Measurements from ENCODE around the gene MMP24OS.

Gene MMP24OS

DNA sequence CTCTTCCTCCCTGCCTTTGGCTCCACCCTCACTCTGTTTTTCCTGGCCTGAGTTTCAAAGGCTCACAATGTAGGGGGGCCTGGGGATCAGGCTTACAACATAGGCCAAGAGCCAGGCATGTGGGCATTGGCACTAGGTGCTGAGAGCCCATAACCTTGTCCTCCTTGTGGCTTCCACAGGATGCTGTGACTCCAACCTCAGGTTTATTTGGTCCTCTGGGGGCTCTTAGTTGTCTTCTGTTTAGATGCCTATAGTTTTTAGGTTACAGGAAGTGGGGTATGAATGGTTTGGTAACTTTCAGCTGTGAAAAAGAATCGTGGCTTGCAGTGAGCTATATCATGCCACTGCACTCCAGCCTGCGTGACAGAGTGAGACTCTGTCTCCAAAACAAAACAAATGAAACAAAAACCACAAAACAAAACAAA lies 25.9 kb downstream of the MMP24OS start:
- no peak for DNase-seq (ENCODE audit: low read depth)

DNA sequence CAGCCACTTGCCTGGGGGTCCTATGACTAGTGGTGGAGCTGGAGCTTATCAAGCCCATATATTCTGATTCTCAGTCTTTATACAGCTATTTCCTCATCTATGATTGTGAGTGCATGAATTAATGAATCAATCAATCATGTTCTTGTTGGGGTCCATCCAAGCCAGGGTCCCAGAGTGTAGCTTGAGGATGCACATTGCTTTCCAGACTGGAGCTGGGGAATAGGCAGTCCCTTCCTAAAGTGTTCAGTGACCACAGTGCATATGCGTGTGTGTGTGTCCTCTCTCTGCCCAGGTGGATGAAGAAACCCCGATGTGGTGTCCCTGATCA lies 26.3 kb downstream of the MMP24OS start:
- no peak for DNase-seq (ENCODE audit: low read depth)

DNA sequence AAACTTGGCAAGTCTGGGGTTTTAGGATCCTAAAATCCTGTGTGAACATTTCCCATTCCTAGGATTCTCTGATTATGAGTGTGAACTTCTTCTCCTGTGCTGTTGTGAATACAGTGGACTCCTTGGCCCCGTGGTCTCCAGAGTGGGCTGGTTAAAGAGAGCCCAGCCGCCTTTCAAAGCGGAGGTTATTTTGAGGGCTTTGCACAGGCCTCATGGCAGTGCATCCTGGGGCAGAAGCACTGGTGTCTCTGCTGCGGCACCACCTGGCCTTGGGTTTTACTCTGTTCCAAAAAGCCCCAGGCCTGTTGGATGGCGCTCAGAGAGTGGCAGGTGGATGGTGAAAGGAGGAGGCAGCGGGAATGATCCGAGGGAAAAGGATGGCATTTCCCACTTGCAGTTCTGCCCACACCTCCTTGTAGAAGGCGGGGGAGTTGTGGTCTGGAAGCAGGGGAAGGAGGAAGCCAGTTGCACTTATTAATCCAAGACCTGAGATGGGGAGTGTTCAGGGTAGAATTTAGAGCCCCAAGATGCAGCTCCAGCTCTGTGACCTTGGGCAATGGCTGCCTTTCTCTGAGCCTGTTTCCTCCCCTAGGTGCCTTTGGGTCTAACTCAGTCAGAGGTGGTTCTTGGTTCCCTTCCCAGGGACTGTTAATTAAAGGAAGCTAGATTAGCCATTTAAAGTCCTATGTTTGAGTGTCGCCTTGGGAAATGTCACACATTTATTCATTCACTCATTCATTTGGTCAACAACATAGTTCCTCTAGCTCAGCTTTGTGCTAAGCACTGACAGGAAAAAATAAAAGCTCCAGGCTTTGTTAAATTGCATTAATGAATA lies 29.1 kb downstream of the MMP24OS start:
- no peak for DNase-seq (ENCODE audit: low read depth)

DNA sequence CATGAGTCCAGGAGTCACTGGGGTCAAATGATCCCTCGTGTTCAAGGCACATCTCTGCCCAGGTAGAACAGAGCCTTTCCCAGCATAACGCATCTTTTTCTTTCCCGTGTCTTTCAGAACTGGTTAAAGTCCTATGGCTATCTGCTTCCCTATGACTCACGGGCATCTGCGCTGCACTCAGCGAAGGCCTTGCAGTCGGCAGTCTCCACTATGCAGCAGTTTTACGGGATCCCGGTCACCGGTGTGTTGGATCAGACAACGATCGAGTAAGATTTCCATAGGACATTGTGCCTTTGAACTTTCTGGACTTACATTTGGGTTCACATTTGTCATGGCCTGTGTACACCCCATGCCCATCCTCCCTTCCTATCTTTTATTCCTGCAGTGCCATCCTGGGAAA lies 31.2 kb downstream of the MMP24OS start:
- DNase-seq (ENCODE audit: low read depth), result no peak

DNA sequence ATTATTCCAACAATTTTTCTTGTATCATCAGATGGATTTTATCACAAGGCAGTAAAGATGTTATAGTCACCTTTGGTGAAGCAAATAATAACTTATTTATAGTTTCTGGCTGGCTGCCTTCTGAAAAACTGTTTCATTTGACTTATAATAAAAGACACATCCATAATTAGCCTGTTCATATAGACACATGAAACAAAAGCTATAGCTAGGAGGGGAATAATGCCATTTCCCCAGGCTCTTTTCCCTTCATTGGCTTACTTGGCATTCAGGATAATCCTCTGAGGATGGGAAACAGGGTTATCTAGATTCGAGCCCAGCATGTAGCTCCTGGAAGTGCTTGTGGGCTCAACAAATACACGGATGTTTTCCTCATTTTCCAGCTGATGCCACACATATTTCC lies 33.9 kb downstream of the MMP24OS start:
- no peak for DNase-seq (ENCODE audit: low read depth)

DNA sequence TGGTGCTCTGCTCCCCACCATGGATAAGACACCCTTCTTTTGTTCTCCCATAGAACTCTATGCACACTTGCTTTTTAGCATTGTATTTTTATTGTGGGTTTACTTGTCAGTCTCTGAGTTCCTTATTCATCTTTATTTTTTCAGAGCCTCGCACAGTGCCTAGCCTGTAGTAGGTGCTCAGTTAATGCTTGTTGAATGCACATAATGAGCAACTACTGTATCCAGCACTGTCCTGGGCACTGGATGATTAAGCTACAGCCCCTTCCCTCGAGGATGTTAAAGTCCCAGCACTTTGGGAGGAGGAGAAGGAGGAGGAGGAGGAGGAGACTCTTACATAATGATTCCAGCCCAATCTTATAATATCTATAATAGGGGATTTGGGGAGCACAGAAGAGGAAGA lies 34.6 kb downstream of the MMP24OS start:
- DNase-seq (ENCODE audit: low read depth), result no peak

DNA sequence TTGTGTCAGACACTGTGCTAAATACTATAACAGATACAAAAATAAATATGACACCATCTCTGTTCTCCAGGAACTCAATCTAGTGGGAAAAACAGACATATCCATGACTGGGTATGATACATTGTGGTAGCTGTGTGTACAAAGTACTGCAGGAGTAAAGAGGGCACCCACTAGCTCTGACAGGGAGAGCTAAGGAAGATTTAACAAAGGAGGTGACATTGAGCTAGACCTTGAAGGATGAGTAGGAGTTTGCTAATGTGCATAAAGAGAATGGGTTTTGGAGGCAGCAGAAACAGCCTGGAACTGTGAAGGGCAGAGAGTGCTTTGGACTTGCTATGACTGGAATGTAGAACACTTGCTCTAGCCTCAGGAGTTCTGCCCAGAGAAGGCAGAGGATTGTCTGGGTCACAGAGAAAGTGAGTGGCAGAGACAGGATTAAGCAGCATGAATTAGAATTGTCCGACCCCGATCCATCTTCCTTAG lies 37.1 kb downstream of the MMP24OS start:
- DNase-seq (ENCODE audit: low read depth), result no peak

DNA sequence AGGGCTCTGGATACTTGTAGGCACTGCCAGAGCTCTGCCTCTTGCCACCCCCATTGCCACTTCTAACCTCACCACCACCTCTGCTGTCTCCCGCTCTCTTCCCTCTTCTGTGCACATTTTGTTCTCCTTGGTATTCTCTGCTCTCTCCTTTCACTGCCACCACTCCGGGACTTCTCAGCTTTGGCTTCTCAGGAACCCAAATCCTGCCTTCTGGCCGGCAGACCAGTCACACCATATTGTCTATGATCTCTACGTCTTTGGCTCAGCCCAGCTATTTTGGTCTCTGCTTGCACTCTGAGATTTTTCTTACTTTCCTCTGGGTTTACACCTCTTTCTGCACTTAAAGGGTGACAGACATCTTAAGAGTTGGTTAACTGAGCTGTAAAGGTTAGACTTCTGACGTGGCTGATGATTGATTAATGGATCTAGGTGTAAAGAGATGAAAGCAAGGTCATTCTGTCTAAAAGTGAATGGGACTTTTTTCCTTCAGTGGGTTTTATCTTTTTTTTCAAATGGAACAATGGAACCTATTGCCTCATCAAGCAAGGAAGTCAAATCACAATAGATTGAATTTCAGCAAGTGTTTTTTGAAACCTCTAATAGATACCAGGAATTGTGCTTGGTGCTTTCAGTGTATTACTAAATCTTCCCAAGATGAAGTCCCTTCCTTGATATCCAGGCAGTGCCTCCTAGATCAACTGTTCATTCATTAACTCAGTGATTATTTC lies 37.7 kb downstream of the MMP24OS start:
- no peak for DNase-seq (ENCODE audit: low read depth)

DNA sequence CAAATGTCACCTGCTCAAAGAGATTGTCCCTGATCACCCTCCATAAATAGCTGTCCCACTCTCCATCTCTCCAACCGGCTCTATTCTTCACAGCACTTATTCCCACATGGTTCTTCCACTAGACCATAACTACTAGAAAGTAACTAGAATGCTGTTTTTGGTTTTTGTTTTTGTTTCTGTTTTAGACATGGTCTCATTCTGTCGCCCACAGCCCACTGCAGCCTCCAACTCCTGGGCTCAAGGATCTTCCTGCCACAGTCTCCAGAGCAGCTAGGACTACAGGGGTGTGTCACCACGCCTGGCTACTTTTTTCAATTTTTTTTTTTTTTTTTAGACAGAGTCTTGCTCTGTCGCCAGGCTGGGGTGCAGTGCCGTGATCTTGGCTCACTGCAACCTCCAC lies 39.2 kb downstream of the MMP24OS start:
- no peak for DNase-seq (ENCODE audit: low read depth)

DNA sequence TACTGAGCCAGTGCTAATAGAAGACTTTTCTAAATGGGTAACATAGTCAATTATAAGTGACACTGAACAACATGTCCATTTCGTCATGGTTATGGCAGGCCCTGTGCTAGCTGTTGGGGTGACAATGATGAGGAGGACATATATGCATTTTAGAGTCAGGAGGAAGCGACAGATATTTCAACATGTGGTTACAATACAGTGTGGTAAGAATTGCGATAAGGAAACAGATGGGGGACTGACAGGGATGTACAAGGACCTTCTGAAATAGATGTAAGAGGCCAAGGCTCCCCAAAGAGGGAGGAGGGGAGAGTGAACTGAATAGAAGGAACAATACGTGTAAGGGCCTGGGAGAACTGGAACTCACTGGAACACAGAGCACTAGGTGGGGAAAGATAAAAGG lies 39.8 kb downstream of the MMP24OS start:
- no peak for DNase-seq (ENCODE audit: low read depth)

DNA sequence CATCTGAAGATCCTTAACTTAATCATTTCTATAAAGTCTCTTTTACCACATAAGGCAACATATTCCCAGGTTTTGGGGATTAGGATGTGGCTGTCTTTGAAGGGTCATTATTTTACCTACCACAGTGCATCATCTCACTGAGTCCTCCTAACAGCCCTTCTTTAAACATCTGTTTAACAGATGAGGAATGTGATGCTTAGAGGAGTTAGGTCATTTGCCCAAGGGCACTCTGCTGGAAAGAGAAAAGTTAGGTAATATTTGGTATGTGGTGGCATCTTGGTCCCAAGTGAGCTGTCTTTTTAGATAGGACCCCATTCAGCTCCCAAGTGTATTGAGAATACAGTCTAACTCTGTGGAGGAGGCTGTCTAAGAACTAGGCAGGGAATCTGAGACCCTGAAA lies 40.4 kb downstream of the MMP24OS start:
- peak; percentile 11 for DNase-seq (ENCODE audit: low read depth)

DNA sequence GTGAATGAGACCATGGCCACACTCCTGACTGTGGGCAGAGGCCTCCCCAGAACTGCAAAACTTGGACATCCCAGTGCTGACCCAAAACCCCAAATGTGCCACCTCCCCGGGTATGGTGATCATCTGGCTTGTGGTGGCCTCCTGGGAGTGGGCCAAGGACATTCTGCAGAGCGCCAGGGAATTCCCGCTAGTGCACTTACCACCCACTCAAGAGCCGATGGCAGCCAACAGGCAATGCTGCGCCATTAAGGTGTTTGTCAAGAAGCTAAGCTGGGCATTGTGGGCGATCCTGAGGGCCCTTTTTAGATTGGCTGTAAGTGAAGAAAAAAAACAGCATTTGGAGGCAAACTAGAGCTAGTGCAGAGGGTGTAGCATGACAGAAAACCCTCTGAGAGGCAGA lies 42.0 kb downstream of the MMP24OS start:
- DNase-seq (ENCODE audit: low read depth), result no peak

DNA sequence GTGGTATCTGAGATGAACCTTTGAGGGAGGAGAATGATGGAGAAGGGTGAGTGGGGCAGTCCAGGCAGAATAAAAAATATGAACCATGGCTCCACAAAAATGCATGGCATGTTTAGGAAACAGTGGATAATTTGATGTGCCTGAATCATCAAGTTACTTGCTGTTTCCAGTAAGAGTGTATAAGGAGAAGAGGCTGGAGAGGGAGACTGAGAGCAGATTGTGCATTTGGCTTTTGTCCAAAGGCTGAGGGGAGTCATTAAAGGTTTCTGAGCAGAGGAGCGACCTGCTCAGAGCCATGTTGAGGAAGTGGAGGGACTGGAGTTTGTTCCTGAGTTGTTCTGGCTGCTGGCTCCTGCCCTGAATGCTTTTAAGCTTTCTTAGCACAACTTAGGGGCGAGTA lies 45.3 kb downstream of the MMP24OS start:
- DNase-seq (ENCODE audit: low read depth), result peak; percentile 31

DNA sequence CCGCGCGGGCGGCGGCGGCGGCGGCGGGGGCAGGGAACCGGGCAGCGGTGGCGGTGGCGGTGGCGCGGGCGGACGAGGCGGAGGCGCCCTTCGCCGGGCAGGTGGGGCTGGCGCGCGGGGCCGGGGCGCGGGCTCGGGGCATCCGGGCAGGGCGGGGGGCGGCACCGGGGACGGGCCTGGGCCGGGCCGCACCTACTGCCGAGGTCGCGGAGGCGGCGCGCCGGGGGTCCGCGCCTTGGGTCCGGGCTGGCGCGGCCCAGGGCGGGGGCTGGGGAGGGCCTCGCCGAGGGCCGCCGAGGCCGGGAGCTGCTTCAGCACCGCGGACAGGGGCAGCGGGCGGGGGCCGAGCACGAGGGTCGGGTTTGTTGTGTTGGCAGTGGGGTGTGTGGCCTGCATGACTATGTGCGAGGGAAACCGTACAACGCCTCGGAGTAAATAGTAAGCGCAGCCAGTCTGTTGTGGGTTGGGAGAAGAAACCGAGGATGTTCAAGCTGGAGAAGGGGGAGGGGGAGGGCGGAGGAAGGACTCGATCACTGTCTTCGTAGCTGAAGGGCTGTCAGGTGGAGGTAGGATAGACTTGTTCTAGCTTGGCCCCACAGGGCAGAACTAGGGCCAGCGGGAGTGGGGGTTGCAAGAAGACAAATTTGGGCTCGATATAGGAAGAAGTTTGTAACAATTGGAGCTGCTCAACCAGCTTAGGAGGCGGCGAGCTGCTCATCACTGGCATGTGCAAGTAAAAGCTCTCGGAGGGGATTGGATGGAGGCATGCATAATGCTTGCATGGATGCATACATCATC lies 50.8 kb downstream of the MMP24OS start:
- DNase-seq (ENCODE audit: low read depth), result no peak

Measured in fibroblast of gingiva (primary cell).